GM23338 (cell line): Measurements from ENCODE around the gene SH3GL3. TPM values are rescaled to one million over a fixed set of nuclear protein-coding genes. Genes with fewer than 3 reads are reported as not detected.

ENCODE experiments used
- ATAC-seq: fragments of 200-7000 bp; cut with Tn5 transposase; 3 replicates; pipeline ENCODE4 v1.9.1; 2020
- DNase-seq: peaks from one replicate; pipeline ENCODE4 v3.0.0-alpha.2; 2015; ENCODE audit warnings: low spot score
- H2AFZ ChIP-seq: fragments of 200-600 bp; sonication (generic); 2 replicates; pipeline ENCODE4 v1.8.0; 2016; ENCODE audit warnings: antibody characterized with exemption, mild to moderate bottlenecking, moderate library complexity
- H3F3A ChIP-seq: fragments of 200-600 bp; sonication (generic); replicated peaks from 2 replicates; pipeline ENCODE4 v1.8.0; 2017; ENCODE audit warnings: antibody characterized with exemption, mixed run types, low read depth
- H3K27ac ChIP-seq: fragments of 200-600 bp; sonication (generic); 2 replicates; pipeline ENCODE4 v1.6.1; 2016; ENCODE audit warnings: low read depth
- H3K27me3 ChIP-seq: fragments of 200-600 bp; sonication (generic); 2 replicates; pipeline ENCODE4 v1.8.0; 2016; ENCODE audit warnings: mild to moderate bottlenecking, mixed run types, moderate library complexity; ENCODE audit not compliant: insufficient read depth
- H3K36me3 ChIP-seq: fragments of 200-600 bp; sonication (generic); 2 replicates; pipeline ENCODE4 v1.8.0; 2016; ENCODE audit warnings: mild to moderate bottlenecking; ENCODE audit not compliant: insufficient read depth
- H3K4me1 ChIP-seq: fragments of 200-600 bp; sonication (generic); 2 replicates; pipeline ENCODE4 v1.8.0; 2016; ENCODE audit warnings: mild to moderate bottlenecking, moderate library complexity; ENCODE audit not compliant: insufficient read depth
- H3K4me2 ChIP-seq: fragments of 200-600 bp; sonication (generic); 2 replicates; pipeline ENCODE4 v1.7.1; 2017; ENCODE audit warnings: mixed run types
- H3K4me3 ChIP-seq: fragments of 200-600 bp; sonication (generic); 2 replicates; pipeline ENCODE4 v1.6.1; 2016; ENCODE audit warnings: mixed run types
- H3K79me2 ChIP-seq: fragments of 200-600 bp; sonication (generic); replicated peaks from 2 replicates; pipeline ENCODE4 v1.8.0; 2017; ENCODE audit warnings: mild to moderate bottlenecking; ENCODE audit not compliant: insufficient read depth
- H3K9me2 ChIP-seq: fragments of 200-600 bp; sonication (generic); 2 replicates; pipeline ENCODE4 v1.8.0; 2017; ENCODE audit not compliant: insufficient read depth
- H4K20me1 ChIP-seq: fragments of 200-600 bp; sonication (generic); replicated peaks from 2 replicates; pipeline ENCODE4 v1.8.0; 2017; ENCODE audit warnings: mild to moderate bottlenecking; ENCODE audit not compliant: insufficient read depth
- H3K27ac Mint-ChIP-seq: 2 replicates; pipeline ENCODE4 v1.8.0; 2020; ENCODE audit warnings: inconsistent platforms, mild to moderate bottlenecking, moderate library complexity, mixed read lengths
- H3K27me3 Mint-ChIP-seq: 3 replicates; pipeline ENCODE4 v1.8.0; 2022; ENCODE audit warnings: low read depth, mild to moderate bottlenecking, moderate library complexity, mixed read lengths, inconsistent platforms; ENCODE audit not compliant: insufficient read depth, poor library complexity
- H3K36me3 Mint-ChIP-seq: 3 replicates; pipeline ENCODE4 v1.8.0; 2021; ENCODE audit warnings: low read depth, mild to moderate bottlenecking, inconsistent platforms, moderate library complexity, mixed read lengths
- H3K4me1 Mint-ChIP-seq: 3 replicates; pipeline ENCODE4 v1.8.0; 2020; ENCODE audit warnings: mild to moderate bottlenecking, inconsistent platforms, mixed read lengths
- H3K4me3 Mint-ChIP-seq: 3 replicates; pipeline ENCODE4 v1.8.0; 2021; ENCODE audit warnings: moderate library complexity, mild to moderate bottlenecking, inconsistent platforms, mixed read lengths
- H3K9me3 Mint-ChIP-seq: 3 replicates; pipeline ENCODE4 v1.8.0; 2020; ENCODE audit warnings: moderate library complexity, mild to moderate bottlenecking, inconsistent platforms, mixed read lengths
- STAT1 ChIP-seq: IDR thresholded peaks from one replicate; pipeline ENCODE4 v1.6.1; 2016; ENCODE audit warnings: antibody characterized with exemption; ENCODE audit not compliant: unreplicated experiment
- ZNF114 ChIP-seq: fragments of 250-450 bp; sonication (Bioruptor Pico); IDR thresholded peaks from 2 replicates; pipeline ENCODE4 v1.5.0; 2020; ENCODE audit warnings: mild to moderate bottlenecking, moderate library complexity
- ZNF331 ChIP-seq: fragments of 250-450 bp; sonication (Bioruptor Pico); IDR thresholded peaks from 2 replicates; pipeline ENCODE4 v1.5.0; 2020; ENCODE audit warnings: low read depth, mild to moderate bottlenecking, moderate library complexity
- ZNF462 ChIP-seq: fragments of 250-450 bp; sonication (Bioruptor Pico); IDR thresholded peaks from 2 replicates; pipeline ENCODE4 v1.5.0; 2020; ENCODE audit warnings: mild to moderate bottlenecking, moderate library complexity
- polyA plus RNA-seq: library from polyadenylated mRNA; unstranded; fragments of >200 nt; fragmentation: Nextera tagmentation; extraction: Ambion mirVana; gene quantifications from 2 replicates; pipeline ENCODE4 v1.2.1, GENCODE V29; 2016
- total RNA-seq: library from RNA; depleted of rRNA; stranded (reverse); fragments of >200 nt; shearing (Covaris generic); gene quantifications from 2 replicates; pipeline ENCODE4 v1.2.3, GENCODE V29; 2014

Gene SH3GL3
- total and polyA plus RNA-seq, 2 experiments from 2014 or later, result 15.9 to 21.1 TPM

- no peaks in the 10 kb centered on the region for H3K9me2 ChIP-seq
- no peaks in the 10 kb centered on the region; the same call in 1 of the 2 replicates for H4K20me1 ChIP-seq
- peaks cover 8% of the 10 kb centered on the region; the same call in 1 of the 2 replicates for H3K79me2 ChIP-seq
- no peak overlapping the region for H3K27ac Mint-ChIP-seq
- DNase-seq (no peak), ATAC-seq (no peak)
- H3K27me3 Mint-ChIP-seq, result peaks cover 19% of the 10 kb centered on the region
- no peaks in the 10 kb centered on the region for H3K36me3 ChIP-seq
- no peak for TF ChIP-seq ZNF462
- TF ChIP-seq ZNF114 (CRISPR knock-in tag), result no peak
- peaks cover 7% of the 10 kb centered on the region; the same call in 1 of the 2 replicates for H3K4me1 ChIP-seq
- H3K36me3 Mint-ChIP-seq, result peaks cover 3% of the 10 kb centered on the region; the same call in 2 of the 3 replicates
- no peak overlapping the region; the same call in 2 of the 3 replicates for H3K4me3 Mint-ChIP-seq
- no peak overlapping the region for H3K4me3 ChIP-seq
- H3F3A ChIP-seq, result 0 out of 2 replicates have a peak, but pooled peaks cover 5% of the 10 kb centered on the region
- no peak overlapping the region for H3K27ac ChIP-seq
- H3K4me1 Mint-ChIP-seq, result peaks cover 26% of the 10 kb centered on the region
- peaks cover 2% of the 10 kb centered on the region; the same call in 2 of the 3 replicates for H3K9me3 Mint-ChIP-seq
- H3K27me3 ChIP-seq, result peaks cover 28% of the 10 kb centered on the region
- H2AFZ ChIP-seq, result no peak overlapping the region
- H3K4me2 ChIP-seq, result no peak overlapping the region
These were observed 2.9 kb downstream of the SH3GL3 start for GRCh38 chr15:83449937-83450506.

GRCh38 chr15:83457149-83457548 is 10.0 kb downstream of the SH3GL3 start:
- no peaks in the 10 kb centered on the region for H4K20me1 ChIP-seq
- no peak for ATAC-seq
- TF ChIP-seq ZNF331 (CRISPR knock-in tag), result no peak
- no peak for TF ChIP-seq STAT1
- no peak for TF ChIP-seq ZNF462

More at GRCh38 chr15:83457149-83457548, 10.0 kb downstream of the SH3GL3 start:
- Histone ChIP-seq H3K27me3 (no peaks in the 10 kb centered on the region), H3K9me2 (no peaks in the 10 kb centered on the region), H2AFZ (no peak overlapping the region), H3K4me2 (peak overlapping the region; percentile 30; the same call in 1 of the 2 replicates), H3K4me3 (no peak overlapping the region), H3K27ac (no peak overlapping the region), H3K36me3 (no peaks in the 10 kb centered on the region), H3K4me1 (peaks cover 8% of the 10 kb centered on the region; the same call in 1 of the 2 replicates), H3F3A (no peaks in the 10 kb centered on the region), H3K79me2 (peaks cover 26% of the 10 kb centered on the region)
- Mint-ChIP-seq H3K4me3 (no peak overlapping the region), H3K4me1 (peaks cover 7% of the 10 kb centered on the region), H3K27ac (no peak overlapping the region), H3K27me3 (no peaks in the 10 kb centered on the region), H3K36me3 (no peaks in the 10 kb centered on the region), H3K9me3 (no peaks in the 10 kb centered on the region)
- DNase-seq, result no peak
